IMR-90 (cell line): ENCODE results near the gene AKAP8L. TPM values are rescaled to one million over a fixed set of nuclear protein-coding genes. Genes with fewer than 3 reads are reported as not detected.

ENCODE experiments used
- ATAC-seq: fragments of 200-7000 bp; cut with Tn5 transposase; 2 replicates; pipeline ENCODE4 v1.9.1; 2020; ENCODE audit warnings: low read depth, mild to moderate bottlenecking, moderate library complexity
- BruUV-seq: library from RNA; stranded (reverse); fragments of 400-500 nt; replicated peaks from 2 replicates; lab custom pipeline; 2021; lab: Mats Ljungman, UMichigan
- CTCF ChIA-PET: fragments of 300-600 bp; formaldehyde crosslinking; extraction: SDS; loops from one replicate; lab custom pipeline; 2021; ENCODE audit warnings: antibody characterized with exemption; lab: Yijun Ruan, JAX
- POLR2A ChIA-PET: fragments of 300-600 bp; sonication (Branson Sonifier 250); formaldehyde crosslinking; loops from one replicate; lab custom pipeline; 2022; ENCODE audit warnings: antibody characterized with exemption; ENCODE audit not compliant: unreplicated experiment; lab: Charles Lee
- DNase-seq: peaks from one replicate; pipeline ENCODE4 v3.0.0; 2013
- H2AFZ ChIP-seq: replicated peaks from 2 replicates; pipeline ENCODE3; 2013; ENCODE audit warnings: low read length, mild to moderate bottlenecking; ENCODE audit not compliant: poor library complexity
- H2AK5ac ChIP-seq: 2 replicates; pipeline ENCODE4 v1.6.1; 2013; ENCODE audit warnings: low read depth, low read length, inconsistent platforms
- H2AK9ac ChIP-seq: replicated peaks from 2 replicates; pipeline ENCODE3; 2013; ENCODE audit warnings: mild to moderate bottlenecking, low read depth, low read length, moderate library complexity; ENCODE audit not compliant: poor library complexity
- H2BK120ac ChIP-seq: 2 replicates; pipeline ENCODE4 v1.6.1; 2013; ENCODE audit warnings: low read depth, low read length, inconsistent platforms
- H2BK15ac ChIP-seq: 3 replicates; pipeline ENCODE4 v1.6.1; 2013; ENCODE audit warnings: low read depth, low read length, inconsistent platforms
- H2BK20ac ChIP-seq: 2 replicates; pipeline ENCODE4 v1.6.1; 2013; ENCODE audit warnings: low read depth, mild to moderate bottlenecking, inconsistent platforms, low read length, moderate library complexity
- H2BK5ac ChIP-seq: 2 replicates; pipeline ENCODE4 v1.6.1; 2013; ENCODE audit warnings: mild to moderate bottlenecking, low read depth, low read length, inconsistent platforms; ENCODE audit not compliant: poor library complexity, severe bottlenecking
- H3K14ac ChIP-seq: replicated peaks from 2 replicates; pipeline ENCODE4 v1.6.1; 2013; ENCODE audit warnings: low read depth, low read length, inconsistent platforms
- H3K18ac ChIP-seq: 2 replicates; pipeline ENCODE4 v1.6.1; 2013; ENCODE audit warnings: low read depth, low read length, control low read depth
- H3K23ac ChIP-seq: 2 replicates; pipeline ENCODE4 v1.6.1; 2013; ENCODE audit warnings: low read depth, low read length, inconsistent platforms
- H3K27ac ChIP-seq: 2 replicates; pipeline ENCODE4 v1.5.1; 2013; ENCODE audit warnings: mild to moderate bottlenecking, control low read depth, low read length; ENCODE audit not compliant: insufficient read depth
- H3K27me3 ChIP-seq: 2 replicates; pipeline ENCODE4 v1.6.1; 2013; ENCODE audit warnings: low read length; ENCODE audit not compliant: control insufficient read depth, insufficient read depth
- H3K36me3 ChIP-seq: 2 replicates; pipeline ENCODE4 v1.6.1; 2013; ENCODE audit warnings: low read length, mixed read lengths; ENCODE audit not compliant: control insufficient read depth, insufficient read depth
- H3K4ac ChIP-seq: 2 replicates; pipeline ENCODE4 v1.6.1; 2013; ENCODE audit warnings: low read depth, low read length, inconsistent platforms
- H3K4me1 ChIP-seq: 2 replicates; pipeline ENCODE4 v1.6.1; 2013; ENCODE audit warnings: low read length, mixed read lengths; ENCODE audit not compliant: control insufficient read depth, insufficient read depth
- H3K4me2 ChIP-seq: 2 replicates; pipeline ENCODE4 v1.6.1; 2013; ENCODE audit warnings: low read depth, mild to moderate bottlenecking, control low read depth, low read length, moderate library complexity
- H3K4me3 ChIP-seq: 2 replicates; pipeline ENCODE4 v1.5.1; 2013; ENCODE audit warnings: low read depth, mild to moderate bottlenecking, control low read depth, low read length, moderate library complexity; ENCODE audit not compliant: insufficient read depth
- H3K56ac ChIP-seq: 2 replicates; pipeline ENCODE4 v1.6.1; 2013; ENCODE audit warnings: low read length, inconsistent platforms; ENCODE audit not compliant: insufficient read depth; ENCODE audit errors: extremely low read depth
- H3K79me1 ChIP-seq, 2 experiments: 2 replicates each; pipeline ENCODE4 v1.6.1; 2013; ENCODE audit warnings: low read length in 2 of 2, inconsistent platforms in 1 of 2, low read depth in 1 of 2
- H3K9ac ChIP-seq: 2 replicates; pipeline ENCODE4 v1.6.1; 2013; ENCODE audit warnings: low read depth, low read length, control low read depth
- H3K9me1 ChIP-seq: 2 replicates; pipeline ENCODE4 v1.6.1; 2013; ENCODE audit warnings: low read length, inconsistent platforms; ENCODE audit not compliant: insufficient read depth
- H3K9me3 ChIP-seq: 2 replicates; pipeline ENCODE4 v1.6.1; 2013; ENCODE audit warnings: low read length; ENCODE audit not compliant: control insufficient read depth, insufficient read depth
- H4K20me1 ChIP-seq: 2 replicates; pipeline ENCODE4 v1.6.1; 2013; ENCODE audit warnings: low read length, inconsistent platforms; ENCODE audit not compliant: insufficient read depth
- H4K5ac ChIP-seq: 2 replicates; pipeline ENCODE4 v1.6.1; 2013; ENCODE audit warnings: mild to moderate bottlenecking, low read depth, low read length, control low read depth
- H4K8ac ChIP-seq, 2 experiments: 2 replicates each; pipeline ENCODE4 v1.6.1; 2013; ENCODE audit warnings: low read depth in 2 of 2, low read length in 2 of 2, control low read depth in 1 of 2, inconsistent platforms in 1 of 2
- H4K91ac ChIP-seq: 2 replicates; pipeline ENCODE4 v1.6.1; 2013; ENCODE audit warnings: low read depth, low read length, inconsistent platforms; ENCODE audit not compliant: insufficient read depth
- BHLHE40 ChIP-seq: fragments of 150-350 bp; IDR thresholded peaks from 2 replicates; pipeline ENCODE4 v1.6.1; 2016; ENCODE audit warnings: mild to moderate bottlenecking, low read depth, low read length
- CEBPB ChIP-seq: IDR thresholded peaks from 2 replicates; pipeline ENCODE4 v1.6.1; 2012; ENCODE audit warnings: low read depth, low read length, improper control_type of control experiment
- CHD1 ChIP-seq: IDR thresholded peaks from 2 replicates; pipeline ENCODE4 v1.6.1; 2012; ENCODE audit warnings: low read depth, low read length, improper control_type of control experiment
- ELK1 ChIP-seq: fragments of 150-350 bp; IDR thresholded peaks from 2 replicates; pipeline ENCODE4 v1.6.1; 2016; ENCODE audit warnings: low read depth, mild to moderate bottlenecking, low read length, moderate library complexity, borderline replicate concordance
- FOS ChIP-seq: fragments of 150-350 bp; IDR thresholded peaks from 2 replicates; pipeline ENCODE4 v1.6.1; 2016; ENCODE audit warnings: low read depth, low read length
- MAFK ChIP-seq: IDR thresholded peaks from 2 replicates; pipeline ENCODE4 v1.6.1; 2012; ENCODE audit warnings: low read depth, low read length, improper control_type of control experiment
- MAZ ChIP-seq: IDR thresholded peaks from 2 replicates; pipeline ENCODE4 v1.6.1; 2012; ENCODE audit warnings: low read depth, mild to moderate bottlenecking, low read length, improper control_type of control experiment, moderate library complexity, borderline replicate concordance
- MXI1 ChIP-seq: IDR thresholded peaks from 2 replicates; pipeline ENCODE4 v1.6.1; 2012; ENCODE audit warnings: low read depth, mild to moderate bottlenecking, low read length, moderate library complexity, borderline replicate concordance
- NFE2L2 ChIP-seq: fragments of 150-350 bp; IDR thresholded peaks from 2 replicates; pipeline ENCODE4 v1.6.1; 2016; ENCODE audit warnings: low read depth, mild to moderate bottlenecking, low read length
- POLR2A ChIP-seq: IDR thresholded peaks from 2 replicates; pipeline ENCODE4 v1.6.1; 2012; ENCODE audit warnings: mild to moderate bottlenecking, low read depth, low read length
- RAD21 ChIP-seq: IDR thresholded peaks from 2 replicates; pipeline ENCODE4 v1.6.1; 2012; ENCODE audit warnings: low read length, improper control_type of control experiment
- RCOR1 ChIP-seq: IDR thresholded peaks from 2 replicates; pipeline ENCODE4 v1.6.1; 2012; ENCODE audit warnings: mild to moderate bottlenecking, low read length, improper control_type of control experiment; ENCODE audit not compliant: insufficient replicate concordance
- RFX5 ChIP-seq: IDR thresholded peaks from 2 replicates; pipeline ENCODE4 v1.8.0; 2012; ENCODE audit warnings: low read depth, mild to moderate bottlenecking, low read length, moderate library complexity
- SMC3 ChIP-seq: fragments of 150-350 bp; IDR thresholded peaks from 2 replicates; pipeline ENCODE4 v1.6.1; 2016; ENCODE audit warnings: low read depth, mild to moderate bottlenecking, antibody characterized with exemption, low read length, moderate library complexity
- USF2 ChIP-seq: fragments of 150-350 bp; IDR thresholded peaks from 2 replicates; pipeline ENCODE4 v1.6.1; 2017; ENCODE audit warnings: mild to moderate bottlenecking, antibody characterized with exemption, low read length, low read depth
- WGBS, 2 experiments: methylation state at CpG; one replicate each; pipeline versions ENCODE4 v1.1.5 to v1.1.7; 2013; ENCODE audit warnings: missing lambda C conversion rate in 2 of 2; ENCODE audit not compliant: insufficient read length in 1 of 2; ENCODE audit errors: extremely low coverage in 2 of 2; 5-methylcytosine and 5-hydroxymethylcytosine counted together
- dilution Hi-C: fragments of 300-500 bp; cut with HindIII; formaldehyde crosslinking; loops from one replicate; pipeline ENCODE4 v1.14.3; 2018; ENCODE audit warnings: low sequenced_read_pairs; ENCODE audit not compliant: unreplicated experiment
- in situ Hi-C: fragments of 300-500 bp; cut with MboI; formaldehyde crosslinking; loops from 3 replicates; pipeline ENCODE4 v1.14.3; 2019; ENCODE audit warnings: low sequenced_read_pairs, inconsistent platforms, mixed read lengths
- intact Hi-C: fragments of 100-400 bp; cut with micrococcal nuclease; formaldehyde crosslinking; loops from 2 replicates; pipeline ENCODE4 v1.10.0; 2022
- polyA plus RNA-seq, 3 experiments: library from polyadenylated mRNA; depleted of rRNA; stranded (reverse); fragments of >200 nt; gene quantifications; 2 replicates each; pipeline ENCODE4 v1.2.3, GENCODE V29; 2012; ENCODE audit warnings: low replicate concordance in 1 of 3
- total RNA-seq: library from RNA; depleted of rRNA; stranded (reverse); fragments of >200 nt; gene quantifications from 2 replicates; pipeline ENCODE4 v1.2.3, GENCODE V29; 2012
- TF ChIP-seq, protein P1 (sequence below): conservative IDR thresholded peaks from 2 replicates; pipeline ENCODE4 v1.5.1; 2012; ENCODE audit warnings: mild to moderate bottlenecking, low read depth, low read length, improper control_type of control experiment

AKAP8L gene
- total and polyA plus RNA-seq, 2 of the 4 experiments (the other 2 are of a cell fraction) = 43.1 to 44.6 TPM

- dilution Hi-C loops (no loop called here), intact Hi-C loops (no loop called here), in situ Hi-C loops (no loop called here)
- Histone ChIP-seq H3K27ac (no peak overlapping the region), H2BK15ac (no peak overlapping the region), H3K9ac (no peak overlapping the region), H3K4me2 (no peak overlapping the region), H3K23ac (no peak overlapping the region), H3K4me1 (peaks cover 3% of the 10 kb centered on the region; the same call in 1 of the 2 replicates), H3K4me3 (no peak overlapping the region), H4K8ac (no peak overlapping the region), H3K79me1 (peaks cover 3 to 28% of the 10 kb centered on the region in 2 experiments; a peak in 3 of 4 replicates), H2BK120ac (no peak overlapping the region), H3K4ac (no peak overlapping the region), H4K20me1 (peaks cover 23% of the 10 kb centered on the region), H4K91ac (no peak overlapping the region), H2AK5ac (no peak overlapping the region), H2AFZ (no peak overlapping the region), H3K56ac (no peak overlapping the region), H2AK9ac (no peak overlapping the region), H3K9me1 (no peaks in the 10 kb centered on the region), H2BK20ac (no peak overlapping the region), H3K9me3 (no peaks in the 10 kb centered on the region), H2BK5ac (no peak overlapping the region), H3K18ac (no peak overlapping the region), H4K5ac (no peak overlapping the region), H3K36me3 (peaks cover 65% of the 10 kb centered on the region), H3K14ac (no peak overlapping the region), H3K27me3 (no peaks in the 10 kb centered on the region)
- WGBS, 2 experiments = no CpG with 5 or more reads among the region's 4 CpGs
- ChIA-PET POLR2A (no interaction called here), CTCF (no interaction called here)
- DNase-seq (no peak), ATAC-seq (no peak)
- BruUV-seq = no TSS peak
- TF ChIP-seq MAZ (no peak), SMC3 (no peak), NFE2L2 (no peak), CEBPB (no peak), POLR2A (no peak), RFX5 (no peak), MAFK (no peak), MXI1 (no peak), ELK1 (no peak), USF2 (no peak), BHLHE40 (no peak), CHD1 (no peak), RCOR1 (no peak), FOS (no peak), RAD21 (no peak)
- TF ChIP-seq, protein P1, sequence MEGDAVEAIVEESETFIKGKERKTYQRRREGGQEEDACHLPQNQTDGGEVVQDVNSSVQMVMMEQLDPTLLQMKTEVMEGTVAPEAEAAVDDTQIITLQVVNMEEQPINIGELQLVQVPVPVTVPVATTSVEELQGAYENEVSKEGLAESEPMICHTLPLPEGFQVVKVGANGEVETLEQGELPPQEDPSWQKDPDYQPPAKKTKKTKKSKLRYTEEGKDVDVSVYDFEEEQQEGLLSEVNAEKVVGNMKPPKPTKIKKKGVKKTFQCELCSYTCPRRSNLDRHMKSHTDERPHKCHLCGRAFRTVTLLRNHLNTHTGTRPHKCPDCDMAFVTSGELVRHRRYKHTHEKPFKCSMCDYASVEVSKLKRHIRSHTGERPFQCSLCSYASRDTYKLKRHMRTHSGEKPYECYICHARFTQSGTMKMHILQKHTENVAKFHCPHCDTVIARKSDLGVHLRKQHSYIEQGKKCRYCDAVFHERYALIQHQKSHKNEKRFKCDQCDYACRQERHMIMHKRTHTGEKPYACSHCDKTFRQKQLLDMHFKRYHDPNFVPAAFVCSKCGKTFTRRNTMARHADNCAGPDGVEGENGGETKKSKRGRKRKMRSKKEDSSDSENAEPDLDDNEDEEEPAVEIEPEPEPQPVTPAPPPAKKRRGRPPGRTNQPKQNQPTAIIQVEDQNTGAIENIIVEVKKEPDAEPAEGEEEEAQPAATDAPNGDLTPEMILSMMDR = no peak
Measured at GRCh38 chr19:15357906-15358305, 60.9 kb downstream of the AKAP8L start.
